HG03521 (cell line): ENCODE measurements around the gene FUT7.

Source experiments
- ATAC-seq: cut with Tn5 transposase; IDR thresholded peaks from one replicate; pipeline ENCODE4 v1.9.1; 2021; ENCODE audit warnings: mild to moderate bottlenecking, moderate library complexity; ENCODE audit not compliant: unreplicated experiment

Gene FUT7

GRCh38 chr9:137031904-137032640 lies at the start of gene FUT7:
Gene FUT7 (minus strand): TSS chr9:137032088. CDS start chr9:137031991, 97 bp downstream.
- ATAC-seq: no peak

- no peak for ATAC-seq
Measured at GRCh38 chr9:137080260-137081122, 48.6 kb upstream of the FUT7 start.

GRCh38 chr9:137079401-137079787 lies 47.5 kb upstream of the FUT7 start:
- ATAC-seq: no peak

- no peak for ATAC-seq
Measured at GRCh38 chr9:137078701-137079400, 47.0 kb upstream of the FUT7 start.

GRCh38 chr9:137077758-137078693 lies 46.1 kb upstream of the FUT7 start:
- peak; percentile 5 for ATAC-seq

GRCh38 chr9:137077010-137077747 lies 45.3 kb upstream of the FUT7 start, which contains the start of gene UAP1L1:
Gene UAP1L1 (plus strand): TSS chr9:137077517. CDS start chr9:137077533, 16 bp downstream.
- peak; percentile 62 for ATAC-seq

- ATAC-seq: no peak
Measured at GRCh38 chr9:137076636-137077009, 44.7 kb upstream of the FUT7 start.

- no peak for ATAC-seq
Measured at GRCh38 chr9:137075275-137075775, 43.4 kb upstream of the FUT7 start.

- ATAC-seq: no peak
Measured at GRCh38 chr9:137074657-137075274, 42.9 kb upstream of the FUT7 start.

- ATAC-seq: no peak
Measured at GRCh38 chr9:137073992-137074399, 42.1 kb upstream of the FUT7 start.

- ATAC-seq: no peak
Measured at GRCh38 chr9:137071282-137071681, 39.4 kb upstream of the FUT7 start.

GRCh38 chr9:137070906-137071275 lies 39.0 kb upstream of the FUT7 start:
- ATAC-seq: peak; percentile 8

- peak; percentile 57 for ATAC-seq
Measured at GRCh38 chr9:137070201-137070905, 38.5 kb upstream of the FUT7 start, which contains the start of gene SAPCD2. Gene SAPCD2 (minus strand): TSS chr9:137070557. CDS start chr9:137070460, 97 bp downstream.

- peak; percentile 12 for ATAC-seq
Measured at GRCh38 chr9:137069508-137070091, 37.7 kb upstream of the FUT7 start.

GRCh38 chr9:137068539-137069507 lies 36.9 kb upstream of the FUT7 start:
- no peak for ATAC-seq

- no peak for ATAC-seq
Measured at GRCh38 chr9:137067860-137068538, 36.1 kb upstream of the FUT7 start.
